H9 (cell line): Measurements from ENCODE around the gene TGFA. TPM values are rescaled to one million over a fixed set of nuclear protein-coding genes. Genes with fewer than 3 reads are reported as not detected.

Source experiments
- DNase-seq: peaks from one replicate; pipeline ENCODE4 v3.0.0-alpha.2; 2017
- H2AFZ ChIP-seq: one replicate; pipeline ENCODE4 v1.6.1; 2013; ENCODE audit warnings: mild to moderate bottlenecking, low read length, control low read depth, moderate library complexity
- H2AK5ac ChIP-seq: 2 replicates; pipeline ENCODE4 v1.6.1; 2013; ENCODE audit warnings: low read length, control low read depth, mixed read lengths; ENCODE audit not compliant: insufficient read length
- H2BK120ac ChIP-seq: one replicate; pipeline ENCODE4 v1.6.1; 2013; ENCODE audit warnings: low read depth, mild to moderate bottlenecking, low read length, control low read depth, inconsistent platforms; ENCODE audit not compliant: poor library complexity, severe bottlenecking
- H2BK12ac ChIP-seq: 2 replicates; pipeline ENCODE4 v1.6.1; 2013; ENCODE audit warnings: low read length, control low read depth, mixed read lengths, low read depth; ENCODE audit not compliant: insufficient read length
- H2BK15ac ChIP-seq: 2 replicates; pipeline ENCODE4 v1.6.1; 2013; ENCODE audit warnings: low read depth, low read length, control low read depth
- H2BK20ac ChIP-seq: one replicate; pipeline ENCODE4 v1.6.1; 2013; ENCODE audit warnings: low read depth, mild to moderate bottlenecking, low read length, control low read depth, inconsistent platforms; ENCODE audit not compliant: poor library complexity, severe bottlenecking
- H2BK5ac ChIP-seq: 2 replicates; pipeline ENCODE4 v1.6.1; 2013; ENCODE audit warnings: low read length, control low read depth, mixed read lengths; ENCODE audit not compliant: insufficient read length
- H3K14ac ChIP-seq: 2 replicates; pipeline ENCODE4 v1.6.1; 2013; ENCODE audit warnings: low read length, control low read depth; ENCODE audit not compliant: insufficient read depth
- H3K18ac ChIP-seq: 2 replicates; pipeline ENCODE4 v1.6.1; 2013; ENCODE audit warnings: low read depth, mild to moderate bottlenecking, mixed read lengths, low read length, control low read depth; ENCODE audit not compliant: insufficient read length
- H3K23ac ChIP-seq: 2 replicates; pipeline ENCODE4 v1.6.1; 2013; ENCODE audit warnings: low read length, control low read depth, mixed read lengths, low read depth; ENCODE audit not compliant: insufficient read length
- H3K23me2 ChIP-seq: 2 replicates; pipeline ENCODE4 v1.6.1; 2013; ENCODE audit warnings: low read depth, mild to moderate bottlenecking, mixed read lengths, low read length, control low read depth; ENCODE audit not compliant: insufficient read length, poor library complexity, severe bottlenecking
- H3K27ac ChIP-seq: 2 replicates; pipeline ENCODE4 v1.5.1; 2013; ENCODE audit warnings: low read length, control low read depth, mixed read lengths, low read depth; ENCODE audit not compliant: insufficient read length
- H3K27me3 ChIP-seq: 2 replicates; pipeline ENCODE4 v1.6.1; 2013; ENCODE audit warnings: low read length, control low read depth, inconsistent platforms; ENCODE audit not compliant: insufficient read depth
- H3K4ac ChIP-seq: 2 replicates; pipeline ENCODE4 v1.6.1; 2013; ENCODE audit warnings: low read depth, mild to moderate bottlenecking, control low read depth, inconsistent platforms, low read length, moderate library complexity
- H3K4me1 ChIP-seq: 2 replicates; pipeline ENCODE4 v1.6.1; 2013; ENCODE audit warnings: low read length, control low read depth, inconsistent platforms; ENCODE audit not compliant: insufficient read depth
- H3K4me2 ChIP-seq: 2 replicates; pipeline ENCODE4 v1.6.1; 2013; ENCODE audit warnings: low read length, control low read depth, mixed read lengths; ENCODE audit not compliant: insufficient read length, insufficient read depth
- H3K56ac ChIP-seq: 2 replicates; pipeline ENCODE4 v1.6.1; 2013; ENCODE audit warnings: low read depth, mild to moderate bottlenecking, mixed read lengths, low read length, control low read depth; ENCODE audit not compliant: insufficient read length
- H3K79me1 ChIP-seq: 2 replicates; pipeline ENCODE4 v1.6.1; 2013; ENCODE audit warnings: low read depth, mild to moderate bottlenecking, moderate library complexity, low read length, control low read depth, inconsistent platforms; ENCODE audit not compliant: insufficient read depth, poor library complexity, severe bottlenecking
- H3K79me2 ChIP-seq: 2 replicates; pipeline ENCODE4 v1.6.1; 2013; ENCODE audit warnings: low read length, control low read depth, inconsistent platforms; ENCODE audit not compliant: insufficient read depth
- H3K9ac ChIP-seq: 2 replicates; pipeline ENCODE4 v1.6.1; 2013; ENCODE audit warnings: low read length, control low read depth, mixed read lengths; ENCODE audit not compliant: insufficient read length; ENCODE audit errors: extremely low read depth
- H3K9me3 ChIP-seq: one replicate; pipeline ENCODE4 v1.6.1; 2013; ENCODE audit warnings: low read depth, low read length, inconsistent platforms; ENCODE audit not compliant: control insufficient read depth
- H3T11ph ChIP-seq: one replicate; pipeline ENCODE4 v1.6.1; 2013; ENCODE audit warnings: mild to moderate bottlenecking, low read length, control low read depth, inconsistent platforms
- H4K20me1 ChIP-seq: one replicate; pipeline ENCODE4 v1.6.1; 2013; ENCODE audit not compliant: control insufficient read depth, insufficient read length, insufficient read depth
- H4K5ac ChIP-seq: 2 replicates; pipeline ENCODE4 v1.6.1; 2013; ENCODE audit warnings: low read depth, mild to moderate bottlenecking, mixed read lengths, low read length, control low read depth; ENCODE audit not compliant: insufficient read length
- H4K8ac ChIP-seq: replicated peaks from 2 replicates; pipeline ENCODE4 v1.6.1; 2013; ENCODE audit warnings: low read length, control low read depth, mixed read lengths, low read depth; ENCODE audit not compliant: insufficient read length
- H4K91ac ChIP-seq: 2 replicates; pipeline ENCODE4 v1.6.1; 2013; ENCODE audit warnings: low read depth, mild to moderate bottlenecking, moderate library complexity, mixed read lengths, low read length, control low read depth; ENCODE audit not compliant: insufficient read length
- H3K27ac Mint-ChIP-seq, 3 experiments: 2 replicates in 2 of 3; 3 replicates in 1 of 3; pipeline ENCODE4 v1.8.0; 2020 to 2021; ENCODE audit warnings: mixed read lengths in 3 of 3, mild to moderate bottlenecking in 1 of 3, moderate library complexity in 1 of 3
- H3K27me3 Mint-ChIP-seq: 2 replicates; pipeline ENCODE4 v1.8.0; 2021; ENCODE audit warnings: low read depth, mild to moderate bottlenecking, moderate library complexity, mixed read lengths
- H3K36me3 Mint-ChIP-seq, 3 experiments: 2 replicates in 2 of 3; 3 replicates in 1 of 3; pipeline ENCODE4 v1.8.0; 2020 to 2021; ENCODE audit warnings: low read depth in 3 of 3, mixed read lengths in 3 of 3; ENCODE audit not compliant: insufficient read depth in 1 of 3
- H3K4me1 Mint-ChIP-seq, 2 experiments: 2 replicates each; pipeline ENCODE4 v1.8.0; 2020; ENCODE audit warnings: mixed read lengths in 2 of 2
- H3K4me3 Mint-ChIP-seq, 2 experiments: 2 replicates in 1 of 2; 3 replicates in 1 of 2; pipeline ENCODE4 v1.8.0; 2020 to 2021; ENCODE audit warnings: mild to moderate bottlenecking in 2 of 2, mixed read lengths in 2 of 2, moderate library complexity in 1 of 2
- H3K9me3 Mint-ChIP-seq, 2 experiments: 2 replicates in 1 of 2; 3 replicates in 1 of 2; pipeline ENCODE4 v1.8.0; 2020; ENCODE audit warnings: mild to moderate bottlenecking in 2 of 2, mixed read lengths in 2 of 2, moderate library complexity in 1 of 2
- CTCF ChIP-seq: fragments of 200-600 bp; sonication (generic); conservative IDR thresholded peaks from 3 replicates; pipeline ENCODE4 v1.8.0; 2021; ENCODE audit warnings: antibody characterized with exemption, mild to moderate bottlenecking
- WGBS: extraction: QIAGEN DNeasy Blood & Tissue Kit; methylation state at CpG from one replicate; pipeline ENCODE4 v1.1.7; 2013; ENCODE audit warnings: missing lambda C conversion rate, low lambda C conversion rate, mixed read lengths; ENCODE audit not compliant: insufficient read length; ENCODE audit errors: extremely low coverage; 5-methylcytosine and 5-hydroxymethylcytosine counted together
- total RNA-seq: library from RNA; stranded (reverse); gene quantifications from 2 replicates; pipeline ENCODE4 v1.2.1, GENCODE V29; 2021

Gene TGFA
- total RNA-seq, 1 experiment from 2014 or later = 3.3 TPM

- Histone ChIP-seq H3K9me3 (no peaks in the 10 kb centered on the region), H2AK5ac (no peak overlapping the region), H2BK20ac (no peak overlapping the region), H3K79me2 (no peaks in the 10 kb centered on the region), H3K56ac (no peak overlapping the region), H2BK5ac (no peak overlapping the region), H2BK15ac (no peak overlapping the region), H4K91ac (no peak overlapping the region), H2BK12ac (no peak overlapping the region), H4K8ac (no peak overlapping the region), H3T11ph (no peak overlapping the region), H3K23ac (no peak overlapping the region), H2BK120ac (no peak overlapping the region), H3K23me2 (no peaks in the 10 kb centered on the region), H3K27ac (no peak overlapping the region), H3K79me1 (no peaks in the 10 kb centered on the region), H2AFZ (no peak overlapping the region), H3K4me2 (no peak overlapping the region), H4K5ac (no peak overlapping the region), H3K9ac (no peak overlapping the region), H4K20me1 (no peaks in the 10 kb centered on the region), H3K14ac (no peak overlapping the region), H3K4me1 (peaks cover 3% of the 10 kb centered on the region), H3K18ac (no peak overlapping the region), H3K27me3 (no peaks in the 10 kb centered on the region), H3K4ac (no peak overlapping the region)
- Mint-ChIP-seq H3K4me3 (no peak overlapping the region), H3K36me3 (no peaks in the 10 kb centered on the region), H3K9me3 (no peaks in the 10 kb centered on the region), H3K4me1 (peaks cover 19 to 21% of the 10 kb centered on the region in 2 experiments), H3K27ac (no peak overlapping the region), H3K27me3 (no peaks in the 10 kb centered on the region)
- no peak for TF ChIP-seq CTCF
- DNase-seq = no peak
- no CpG with 5 or more reads among the region's 8 CpGs for WGBS
These were observed 41.5 kb downstream of the TGFA start for GRCh38 chr2:70511971-70512729.
